Measurements from ENCODE around the gene CEP63.
"Not testable (repeated sequence)": the region's sequence is repeated elsewhere in the genome, so short reads cannot be mapped to it uniquely, and the experiment has no call there.

CEP63 gene

DNA sequence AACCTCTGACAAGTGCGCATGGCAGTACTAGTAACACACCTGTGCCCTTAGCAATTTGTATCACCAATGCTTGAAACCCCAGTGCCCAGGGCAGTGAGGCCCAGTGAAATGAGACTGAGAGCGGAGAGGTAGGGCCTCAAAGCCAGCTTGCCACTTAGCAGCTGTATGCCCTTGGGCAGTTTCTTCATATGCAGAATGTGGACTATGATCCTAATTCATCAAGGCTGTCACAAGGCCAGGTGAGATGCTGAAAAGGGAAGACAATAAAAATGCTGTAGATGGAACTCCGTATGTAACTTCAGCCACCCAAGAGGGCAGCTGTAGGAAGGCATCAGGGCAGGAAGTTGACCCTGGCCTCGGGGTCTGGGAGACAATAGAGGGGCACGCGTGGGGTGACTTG is 90.6 kb downstream of the CEP63 start:
- no peak for DNase-seq (ENCODE audit: low read depth in 2 of 2)

DNA sequence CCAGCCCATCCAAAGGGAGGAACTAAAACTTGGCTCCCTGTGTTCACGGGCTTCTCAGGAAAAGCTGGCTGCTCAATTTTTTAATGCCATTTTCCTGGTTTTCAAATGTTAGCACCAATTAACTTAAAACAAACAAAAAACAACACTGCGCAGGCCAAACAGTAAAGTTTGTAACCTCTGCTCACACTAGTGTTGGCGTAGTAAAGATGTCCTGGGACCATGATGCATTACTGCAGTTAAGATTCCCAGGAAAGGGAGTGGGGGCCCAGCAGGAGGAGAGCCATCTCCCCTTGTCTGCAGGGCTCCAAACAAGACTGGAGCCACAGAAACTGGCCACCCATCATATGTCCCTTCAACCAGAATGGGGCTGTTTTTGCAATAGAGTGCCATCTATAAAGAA is 91.0 kb downstream of the CEP63 start:
- no peak for DNase-seq (ENCODE audit: low read depth in 2 of 2)

DNA sequence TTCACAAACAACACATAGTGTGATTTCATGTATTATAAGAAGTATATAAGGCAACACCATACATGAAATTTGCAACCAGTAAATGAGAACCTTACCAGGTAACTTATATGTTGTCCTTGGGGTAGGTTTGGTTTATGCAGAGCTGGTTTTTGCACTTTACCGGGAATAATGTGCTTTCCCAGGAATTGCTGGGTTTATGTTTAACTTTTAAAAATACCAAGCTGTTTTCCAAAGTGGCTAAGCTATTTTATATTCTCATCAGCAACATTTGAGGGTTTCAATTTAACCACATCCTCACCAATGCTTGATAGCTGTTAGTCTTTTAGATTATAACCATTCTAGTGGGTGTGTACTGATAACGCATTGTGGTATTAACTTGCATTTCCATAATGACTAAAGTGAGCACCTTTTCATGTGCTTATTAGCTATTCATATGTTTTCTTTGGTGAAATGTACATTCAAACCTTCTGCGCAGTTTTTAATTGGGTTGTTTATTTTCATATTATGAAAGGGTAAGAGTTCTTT is 93.3 kb downstream of the CEP63 start:
- DNase-seq (ENCODE audit: low read depth in 2 of 2): no peak

DNA sequence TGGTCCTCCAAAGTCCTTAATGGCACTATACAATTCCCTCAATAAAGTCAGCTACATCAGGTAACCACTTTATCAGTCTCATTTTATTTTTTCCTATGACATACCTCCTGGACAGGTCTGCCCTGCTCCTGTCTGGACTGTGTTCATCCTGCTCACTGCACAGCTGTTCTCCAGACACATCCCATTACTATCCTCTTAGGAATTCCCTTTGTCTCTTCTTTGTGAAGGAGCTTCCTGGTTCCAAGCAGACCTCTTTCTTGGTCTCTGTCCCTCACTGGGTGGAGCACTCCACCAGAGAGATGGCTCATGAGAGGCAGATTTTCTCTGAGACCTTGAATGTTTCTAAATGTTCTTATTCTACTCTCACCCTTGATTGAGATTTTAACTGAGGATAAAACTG is 104.9 kb downstream of the CEP63 start:
- no peak for DNase-seq (ENCODE audit: low read depth in 2 of 2)

DNA sequence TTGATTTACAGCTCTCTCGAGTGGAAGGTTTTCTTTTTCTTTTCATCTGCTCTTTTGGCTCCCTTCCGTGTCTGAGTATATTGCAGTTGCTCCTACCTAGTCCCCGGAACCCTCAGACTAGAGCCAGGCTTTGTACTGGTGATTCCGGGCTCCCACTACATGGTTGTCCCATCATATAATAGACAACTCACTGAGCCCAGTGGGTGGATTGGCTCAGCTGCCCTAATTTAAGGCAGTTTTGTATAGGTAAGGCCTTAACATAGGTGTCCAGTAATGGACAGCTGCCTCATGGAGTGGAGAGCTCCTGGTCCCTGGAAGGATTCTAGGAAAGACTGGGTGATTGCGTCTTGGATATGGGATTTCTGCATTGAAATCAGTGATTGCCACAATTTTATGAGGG is 106.9 kb downstream of the CEP63 start:
- no peak for DNase-seq (ENCODE audit: low read depth in 2 of 2)

DNA sequence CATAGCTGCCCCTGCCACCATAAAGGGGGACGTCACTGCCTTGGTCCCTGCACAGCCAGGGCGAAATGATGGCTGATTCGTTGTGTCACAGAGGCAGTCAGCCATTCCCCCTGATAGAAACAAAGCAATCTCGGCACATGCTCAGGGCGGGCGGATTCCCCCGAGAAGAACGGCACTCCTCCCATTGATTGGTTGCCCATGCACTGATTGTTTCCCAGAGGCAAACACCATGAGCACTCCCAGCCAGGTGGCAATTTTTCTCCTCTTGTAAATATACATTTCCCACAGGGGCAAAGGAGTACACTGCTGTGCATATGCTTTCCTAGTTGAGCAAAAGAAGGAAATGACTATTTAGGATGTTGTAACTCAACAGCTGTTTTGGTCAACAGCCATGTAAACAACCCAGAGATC is 108.5 kb downstream of the CEP63 start:
- DNase-seq (ENCODE audit: low read depth in 2 of 2): no peak

DNA sequence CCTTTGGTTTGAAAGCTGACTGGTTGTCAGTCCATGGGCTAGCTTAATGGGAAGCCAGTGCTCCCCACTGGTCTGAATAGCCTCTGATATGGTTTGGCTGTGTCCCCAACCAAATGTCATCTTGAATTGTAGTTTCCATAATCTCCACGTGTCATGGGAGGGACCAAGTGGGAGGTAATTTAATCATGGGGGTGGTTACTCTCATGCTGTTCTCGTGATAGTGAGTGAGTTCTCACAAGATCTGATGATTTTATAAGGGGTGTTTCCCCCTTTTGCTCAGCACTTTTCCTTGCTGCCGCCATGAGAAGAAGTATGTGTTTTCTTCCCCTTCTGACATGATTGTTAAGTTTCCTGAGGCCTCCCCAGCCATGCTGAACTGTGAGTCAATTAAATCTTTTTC is 109.1 kb downstream of the CEP63 start:
- not testable (repeated sequence) for DNase-seq (ENCODE audit: low read depth in 2 of 2)

DNA sequence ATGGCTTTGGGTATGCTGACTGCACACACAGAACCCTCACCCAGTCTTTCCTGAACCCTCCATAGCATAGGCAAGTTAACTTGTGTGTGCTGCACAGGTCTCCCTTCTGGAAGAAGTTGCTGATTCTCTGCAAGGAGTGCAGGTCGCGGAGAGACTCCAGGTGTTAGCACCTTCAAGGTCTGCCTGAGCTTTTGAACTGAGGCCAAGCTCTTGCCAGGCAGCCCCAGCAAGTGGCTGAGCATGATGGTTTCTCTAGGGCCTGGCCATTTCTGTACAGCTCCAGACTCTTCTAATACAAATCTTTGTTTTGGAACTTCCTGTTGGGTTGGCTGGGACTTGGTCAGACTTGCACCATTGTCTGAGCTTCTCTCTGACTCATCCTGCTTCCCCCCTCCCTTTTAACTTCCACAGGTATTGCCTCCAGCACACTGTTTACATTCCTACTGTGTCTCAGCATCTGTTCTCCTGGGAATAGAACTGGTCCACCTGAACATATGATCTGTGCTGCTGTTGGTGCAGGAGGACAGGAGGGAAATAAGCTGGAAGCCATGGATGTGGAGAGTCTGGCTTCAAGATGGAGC is 111.6 kb downstream of the CEP63 start:
- no peak for DNase-seq (ENCODE audit: low read depth in 2 of 2)

DNA sequence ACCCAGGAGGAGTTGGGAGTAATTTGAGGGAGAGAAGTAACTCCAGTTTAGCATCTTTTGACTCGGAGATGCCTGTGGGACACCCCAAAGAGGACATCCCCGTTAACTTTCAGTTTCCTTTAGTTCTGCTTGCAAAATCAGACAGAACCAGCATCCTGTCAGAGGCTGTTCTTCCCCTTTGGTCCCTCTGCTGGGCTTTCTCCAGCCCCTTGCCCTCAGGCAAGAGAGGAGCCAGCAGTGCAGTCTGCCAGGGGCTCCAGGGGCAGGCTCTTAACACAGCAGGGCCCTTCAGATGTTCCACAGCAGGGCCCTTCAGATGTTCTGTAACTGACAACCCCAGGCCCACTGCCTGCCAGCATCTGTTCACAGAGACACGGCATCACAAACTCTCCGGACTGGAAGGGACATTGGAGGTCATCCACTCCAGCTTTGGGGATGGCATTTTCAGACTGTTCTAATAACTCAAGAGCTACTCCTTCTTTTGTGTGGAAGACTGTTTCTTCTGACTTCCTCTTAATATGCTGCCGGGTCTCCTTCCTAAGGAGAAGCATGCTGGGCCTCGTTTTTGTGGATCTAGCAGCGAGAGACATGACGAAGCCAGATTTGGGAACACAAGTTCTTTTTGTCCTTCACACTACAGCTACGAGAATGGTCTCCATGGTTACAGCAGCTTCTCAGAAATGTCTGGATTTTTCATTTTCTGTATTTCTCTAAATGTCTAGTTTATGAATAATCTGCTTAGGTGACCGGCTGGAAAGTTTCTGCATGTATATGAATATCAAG is 113.1 kb downstream of the CEP63 start:
- no peak for DNase-seq (ENCODE audit: low read depth in 2 of 2)

DNA sequence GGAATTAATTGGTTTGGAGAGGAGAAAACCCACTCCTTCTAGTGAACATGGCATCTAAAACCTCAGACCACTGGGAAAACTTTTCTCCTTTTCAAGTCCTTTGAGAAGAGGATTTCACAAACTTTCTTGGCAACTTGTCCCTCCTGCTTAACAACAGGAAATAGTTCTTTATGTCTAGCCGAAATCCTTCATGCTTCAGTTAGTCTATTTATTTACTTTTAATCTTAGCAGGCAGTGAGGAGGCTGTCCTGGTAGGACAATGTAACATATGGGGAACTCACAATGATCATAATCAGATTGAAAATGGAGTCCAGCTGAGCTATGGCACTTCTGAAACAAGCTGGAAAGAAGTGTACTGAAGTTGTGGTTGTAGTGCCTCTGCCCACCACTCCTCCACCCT is 114.3 kb downstream of the CEP63 start:
- DNase-seq (ENCODE audit: low read depth in 2 of 2): no peak

DNA sequence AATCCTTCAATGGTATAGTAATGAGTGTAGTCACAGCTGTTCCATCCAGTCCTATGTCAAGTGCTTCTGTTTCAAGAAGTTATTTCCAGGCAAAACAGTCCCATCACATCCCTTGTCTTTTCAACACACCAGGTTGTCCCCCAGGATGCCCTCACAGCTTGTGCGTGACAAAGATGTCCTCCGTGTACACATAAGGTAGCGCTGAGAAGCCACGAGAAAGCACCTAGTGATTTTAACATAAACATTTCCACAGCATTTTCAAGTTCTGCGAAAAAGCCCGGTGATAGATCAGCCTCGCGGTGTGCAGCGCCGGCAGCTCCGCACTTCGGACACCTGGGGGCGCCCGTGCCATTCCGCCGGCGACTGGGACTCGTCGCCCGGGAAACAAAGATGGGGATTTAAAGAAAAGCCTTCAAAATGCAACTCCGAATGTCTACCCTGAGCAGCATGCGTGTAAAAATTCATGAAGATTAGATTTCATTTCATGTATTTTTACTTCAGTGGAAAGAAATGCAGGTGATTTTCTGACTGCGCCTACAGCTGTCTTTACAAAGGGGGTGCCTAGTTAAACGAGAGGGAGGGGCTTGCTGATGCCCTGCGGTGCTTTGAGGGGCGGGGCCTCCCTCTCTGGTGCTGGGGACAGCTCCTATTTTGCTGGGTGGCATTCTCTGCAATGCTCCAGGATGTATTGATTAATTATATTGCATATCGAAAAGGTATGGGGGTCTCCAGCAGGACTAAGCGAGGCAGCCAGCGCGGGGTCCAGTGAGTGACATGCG is 115.0 kb downstream of the CEP63 start:
- DNase-seq (ENCODE audit: low read depth in 2 of 2): peak in 1 of 2 donors; percentile 17

DNA sequence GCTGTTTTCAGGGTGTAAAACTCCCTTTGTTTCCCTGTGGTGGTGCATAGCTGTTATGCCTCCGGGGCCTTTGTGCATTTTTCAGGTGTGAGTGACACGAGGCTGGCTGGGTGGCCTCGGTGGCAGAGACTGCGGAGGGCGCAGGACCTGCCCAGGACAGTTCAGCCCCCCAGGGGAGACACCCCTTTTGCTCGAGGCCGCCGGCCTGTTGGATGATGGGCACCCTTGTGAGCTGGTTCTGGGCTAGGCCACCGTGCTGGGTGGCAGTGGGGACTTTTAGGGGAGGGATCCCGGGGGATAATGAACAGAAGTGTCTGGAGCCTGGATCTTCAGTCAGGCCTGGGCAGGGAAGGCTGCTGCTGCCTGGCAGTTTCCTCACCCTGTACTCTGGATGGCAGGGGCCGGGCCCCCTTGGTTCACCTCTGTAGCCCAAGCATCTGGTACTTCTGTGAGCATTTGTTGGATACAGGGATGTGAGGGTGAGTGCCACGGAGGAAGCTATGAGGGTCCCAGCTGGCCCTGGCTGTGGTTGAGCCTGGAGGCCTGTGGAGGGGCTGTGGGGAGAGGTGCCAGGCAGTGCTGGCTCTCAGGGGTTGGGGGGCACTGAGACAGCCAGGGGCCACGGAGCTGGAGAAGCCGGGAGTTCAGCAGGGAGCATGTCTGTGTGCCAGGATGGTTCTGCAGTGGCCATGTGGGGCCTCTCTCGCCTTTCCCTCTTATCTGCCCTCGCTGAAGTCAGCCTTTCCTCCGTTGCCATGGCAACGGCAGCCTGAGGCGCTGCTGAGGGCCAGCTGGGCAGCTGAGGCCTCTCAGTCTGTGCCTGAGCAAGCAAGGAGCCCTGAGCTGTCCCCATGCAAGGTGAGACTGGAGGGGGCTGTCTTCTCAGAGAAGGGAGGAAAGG is 115.9 kb downstream of the CEP63 start:
- no peak for DNase-seq (ENCODE audit: low read depth in 2 of 2)

DNA sequence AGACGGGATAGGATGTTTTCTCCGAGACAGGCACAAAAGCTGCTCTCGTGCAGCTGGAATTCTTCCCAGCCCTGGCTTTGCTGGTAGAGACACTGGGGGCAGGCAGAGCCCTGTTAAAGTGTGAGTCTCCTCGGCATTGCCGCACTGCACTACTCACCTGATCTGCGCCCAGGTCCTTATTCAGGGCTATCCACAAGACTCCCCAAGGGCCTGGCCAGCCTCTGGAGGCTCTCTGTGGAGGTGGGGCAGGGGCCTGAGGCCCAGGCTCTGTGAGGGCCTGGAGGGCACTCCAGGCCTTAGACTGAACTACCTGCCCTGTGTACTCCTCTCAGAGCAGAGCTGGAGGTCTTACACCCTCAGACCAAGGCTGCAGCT is 116.6 kb downstream of the CEP63 start:
- no peak for DNase-seq (ENCODE audit: low read depth in 2 of 2)

DNA sequence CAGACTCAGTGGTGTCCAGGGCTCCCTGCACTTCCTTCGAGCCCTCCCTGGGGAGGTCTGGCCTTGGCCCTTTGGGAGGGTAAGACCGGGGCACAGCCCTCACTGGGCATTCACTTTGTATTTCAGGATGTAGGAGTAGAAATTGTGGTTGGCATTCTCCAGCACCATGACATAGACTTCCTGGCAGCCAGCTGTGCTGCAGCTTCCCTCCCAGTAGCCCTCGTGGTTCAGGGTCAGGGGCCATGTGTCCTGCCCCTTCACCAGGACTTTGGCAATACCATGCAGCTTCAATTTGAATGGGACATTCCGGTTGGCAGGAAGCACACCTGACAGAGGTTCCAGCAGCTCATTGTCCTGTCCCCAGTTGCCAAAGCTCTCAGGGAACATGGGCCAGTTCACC is 117.6 kb downstream of the CEP63 start:
- no peak for DNase-seq (ENCODE audit: low read depth in 2 of 2)

DNA sequence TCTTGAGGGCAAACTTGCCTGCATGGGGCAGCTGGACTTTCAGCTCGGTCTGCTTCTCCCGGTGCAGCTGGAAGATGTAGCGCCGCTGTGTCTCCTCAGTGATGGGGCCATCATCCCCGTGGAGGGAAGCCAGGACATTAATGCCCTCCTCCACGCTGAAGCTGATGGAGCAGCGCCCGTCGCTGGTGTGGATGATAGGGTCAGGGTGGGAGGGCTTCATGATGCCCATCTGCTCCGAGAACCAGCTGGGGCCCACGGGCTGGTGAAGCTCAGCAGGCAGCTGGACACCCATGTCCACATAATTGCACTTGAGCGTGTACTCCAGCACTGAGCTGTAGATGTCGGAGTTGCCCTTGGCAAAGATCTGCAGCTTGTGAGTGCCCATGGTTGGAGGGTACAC is 118.1 kb downstream of the CEP63 start:
- DNase-seq (ENCODE audit: low read depth in 2 of 2): no peak

DNA sequence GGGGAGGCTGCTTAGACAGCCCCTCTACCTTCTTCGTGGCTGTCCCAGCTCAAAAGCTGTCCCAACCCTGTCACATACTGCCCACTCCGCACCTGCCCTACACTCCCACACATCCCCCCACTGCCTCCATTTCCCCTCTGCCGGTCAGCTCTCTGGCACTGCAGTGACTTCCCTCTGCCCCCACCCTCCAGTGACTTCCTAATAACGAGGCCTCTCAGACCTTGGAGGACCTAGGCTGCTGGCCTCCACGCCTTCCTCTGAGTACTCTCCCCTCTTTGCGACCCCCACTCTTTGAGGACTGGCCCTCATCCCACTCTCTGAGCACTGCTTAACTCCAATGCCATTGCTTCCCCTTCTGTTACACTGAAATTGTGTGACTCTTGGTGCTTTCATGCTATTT is 119.7 kb downstream of the CEP63 start:
- DNase-seq (ENCODE audit: low read depth in 2 of 2): no peak

DNA sequence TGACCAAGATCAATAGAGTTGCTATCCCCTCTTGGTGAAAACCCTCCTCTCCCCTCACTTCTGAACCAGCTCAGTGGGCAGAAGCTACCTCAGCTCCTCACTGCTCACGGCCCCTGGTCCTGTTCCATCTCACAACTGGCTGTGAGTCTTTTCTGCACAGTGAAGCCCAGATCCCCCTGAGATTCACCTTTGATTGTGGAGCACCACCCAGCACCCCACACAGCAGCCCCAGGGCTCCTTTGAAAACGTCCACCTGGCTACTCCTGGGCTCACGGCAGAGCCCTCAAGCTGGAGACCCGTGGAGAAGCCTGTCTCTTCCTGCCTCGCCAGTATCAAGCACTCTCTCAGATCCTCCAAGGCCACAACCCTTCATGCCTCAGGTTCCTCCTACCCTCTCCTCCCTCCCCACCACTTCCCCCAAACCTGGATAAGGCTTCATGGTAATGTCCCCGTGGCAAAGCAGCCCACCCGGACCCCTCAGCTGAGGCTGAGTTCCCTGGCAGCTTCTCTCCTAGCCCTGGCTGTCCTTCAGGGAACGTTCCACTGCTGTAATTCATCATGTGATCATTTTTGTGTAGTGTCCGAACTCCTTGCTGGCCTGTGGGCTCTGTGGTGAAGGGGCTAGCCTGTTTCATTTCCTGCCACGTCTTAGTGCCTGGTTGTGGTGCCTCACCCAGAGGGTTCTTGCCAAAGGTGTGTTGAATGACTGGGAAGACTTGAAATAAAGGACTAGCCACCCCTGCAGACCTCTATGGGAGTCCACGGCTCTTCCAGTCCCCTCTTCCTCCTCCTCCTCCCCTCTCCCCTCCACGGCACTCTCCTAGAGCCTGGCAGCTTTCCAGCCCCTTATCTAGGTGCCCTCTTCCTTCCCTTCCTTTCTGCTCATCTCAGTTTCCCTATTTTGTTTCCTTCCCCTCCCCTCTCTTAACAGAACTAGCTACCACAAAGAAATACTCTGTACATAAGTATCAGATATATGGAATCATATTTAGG is 120.5 kb downstream of the CEP63 start:
- no peak for DNase-seq (ENCODE audit: low read depth in 2 of 2)

DNA sequence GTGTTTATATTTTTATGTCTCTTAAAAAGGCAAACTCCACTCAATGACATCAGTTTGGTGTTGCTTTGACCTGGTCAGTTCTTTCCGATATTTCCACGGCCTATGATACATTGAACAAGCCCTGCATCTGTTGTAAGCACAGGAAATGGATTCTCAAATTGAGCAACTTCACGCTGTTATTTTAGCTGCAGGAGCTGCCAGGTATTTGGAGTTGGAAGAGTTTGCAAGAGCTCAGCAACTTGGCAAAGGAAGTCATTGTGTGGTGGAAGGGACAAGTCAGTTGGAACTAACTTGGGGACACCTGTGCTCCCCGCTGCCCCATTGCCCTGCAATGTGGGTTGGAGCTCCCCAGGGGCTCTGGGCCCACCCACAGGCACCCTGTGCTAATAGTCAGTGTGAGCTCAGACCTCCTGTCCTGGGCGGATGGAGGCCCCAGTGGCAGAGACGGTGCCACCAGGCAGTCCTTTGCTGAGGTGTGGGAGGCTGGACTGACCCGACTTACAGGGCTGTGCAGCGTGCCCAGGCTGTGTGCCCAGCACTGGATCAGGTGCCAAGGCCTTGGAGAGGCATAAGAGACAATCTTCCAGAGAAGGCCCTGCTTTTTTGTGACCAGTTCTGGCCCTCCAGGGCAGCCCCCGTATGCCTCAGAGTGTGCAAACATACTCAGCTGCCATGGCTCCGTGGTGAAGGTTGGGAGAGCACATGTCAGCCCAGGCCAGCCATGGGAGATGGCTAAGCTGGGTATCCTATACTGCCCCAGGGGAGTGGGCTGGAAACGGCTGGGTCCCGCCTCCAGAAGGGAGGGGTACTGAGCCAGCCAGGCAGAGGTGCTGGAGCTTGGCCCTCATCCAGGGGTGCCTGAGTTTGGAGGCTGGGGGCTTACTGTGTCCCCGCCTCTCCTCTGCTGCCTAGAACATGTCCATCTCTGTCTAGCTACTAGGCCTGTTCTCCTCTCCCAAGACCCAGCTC is 121.5 kb downstream of the CEP63 start:
- no peak for DNase-seq (ENCODE audit: low read depth in 2 of 2)

DNA sequence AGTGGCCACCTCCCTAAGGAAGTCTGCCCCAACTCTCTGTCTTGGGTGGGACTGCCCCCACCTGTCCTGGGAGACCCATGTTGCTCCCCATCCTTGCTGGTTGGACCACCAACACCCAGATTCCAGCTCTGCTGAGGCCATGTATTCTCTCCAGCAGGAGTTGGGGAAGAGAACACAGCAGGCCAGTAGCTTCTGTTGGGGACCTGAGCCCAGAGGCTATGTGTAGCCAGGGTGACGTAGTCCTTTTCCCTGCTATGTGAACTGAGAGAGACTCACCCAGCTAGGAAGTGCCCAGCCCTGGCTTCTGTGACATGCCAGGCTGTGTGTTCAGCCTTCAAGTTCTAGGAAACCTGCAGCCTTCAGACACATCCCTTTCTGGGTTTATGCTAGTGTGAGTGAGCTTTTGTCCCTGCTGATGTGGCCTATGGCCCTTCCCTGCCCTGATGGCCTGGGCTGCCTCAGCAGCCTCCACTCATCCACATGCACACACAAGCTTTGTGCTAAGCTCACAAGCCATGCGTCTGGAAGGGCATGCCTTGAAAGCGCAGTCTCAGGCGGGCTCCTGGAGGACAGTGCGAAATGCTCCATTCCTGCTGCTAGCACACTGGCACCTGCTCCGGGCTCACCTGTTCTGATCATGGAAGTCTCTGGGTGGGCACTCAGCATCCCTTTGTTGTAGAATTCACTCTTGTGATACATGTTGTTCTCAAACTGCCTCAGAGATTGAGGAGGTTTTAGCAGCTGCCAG is 122.3 kb downstream of the CEP63 start:
- no peak for DNase-seq (ENCODE audit: low read depth in 2 of 2)
